HepG2 (cell line): ENCODE data around the gene NAPB. TPM values are rescaled to one million over a fixed set of nuclear protein-coding genes. Genes with fewer than 3 reads are reported as not detected.

Source experiments
- CBX1 ChIP-seq: IDR thresholded peaks from one replicate; pipeline ENCODE4 v1.6.1; 2016; ENCODE audit warnings: antibody characterized with exemption, low read depth
- DNMT3B ChIP-seq: conservative IDR thresholded peaks from 2 replicates; pipeline ENCODE4 v1.6.1; 2016; ENCODE audit warnings: missing biosample characterization, control low read depth
- FOXJ3 ChIP-seq: sonication (generic); formaldehyde crosslinking; IDR thresholded peaks from 2 replicates; pipeline ENCODE4 v1.4.0; 2020; ENCODE audit warnings: missing genetic modification reagents, mild to moderate bottlenecking, borderline replicate concordance
- HINFP ChIP-seq: sonication (generic); formaldehyde crosslinking; IDR thresholded peaks from 2 replicates; pipeline ENCODE4 v1.4.0; 2020; ENCODE audit warnings: low read depth, mild to moderate bottlenecking, missing genetic modification reagents
- HNRNPH1 ChIP-seq: fragments of 200-400 bp; formaldehyde crosslinking; optimal IDR thresholded peaks from 2 replicates; pipeline ENCODE3; 2017; ENCODE audit warnings: mild to moderate bottlenecking, low read depth, low read length
- HNRNPK ChIP-seq: fragments of 200-400 bp; formaldehyde crosslinking; IDR thresholded peaks from 2 replicates; pipeline ENCODE4 v1.6.1; 2018; ENCODE audit warnings: low read length, low read depth, moderate library complexity, mild to moderate bottlenecking; ENCODE audit not compliant: poor library complexity, severe bottlenecking
- MTA3 ChIP-seq: sonication (generic); formaldehyde crosslinking; IDR thresholded peaks from 2 replicates; pipeline ENCODE4 v1.4.0; 2020; ENCODE audit warnings: missing genetic modification reagents
- NFYC ChIP-seq: IDR thresholded peaks from 2 replicates; pipeline ENCODE4 v1.6.1; 2016; ENCODE audit warnings: missing genetic modification reagents, missing compliant biosample characterization
- PAXIP1 ChIP-seq: sonication (generic); formaldehyde crosslinking; conservative IDR thresholded peaks from 2 replicates; pipeline ENCODE4 v1.4.0; 2020; ENCODE audit warnings: mild to moderate bottlenecking, missing genetic modification reagents, moderate library complexity
- SMC3 ChIP-seq: IDR thresholded peaks from 2 replicates; pipeline ENCODE4 v1.6.1; 2011; ENCODE audit warnings: low read length, improper control_type of control experiment
- TGIF2 ChIP-seq: IDR thresholded peaks from 2 replicates; pipeline ENCODE4 v1.6.1; 2016; ENCODE audit warnings: control low read depth, missing compliant biosample characterization
- ZGPAT ChIP-seq: IDR thresholded peaks from 2 replicates; pipeline ENCODE4 v1.6.1; 2016; ENCODE audit warnings: mild to moderate bottlenecking
- ZNF17 ChIP-seq: sonication (generic); formaldehyde crosslinking; IDR thresholded peaks from 2 replicates; pipeline ENCODE4 v1.5.0; 2020; ENCODE audit warnings: mild to moderate bottlenecking, missing genetic modification reagents
- ZNF234 ChIP-seq: sonication (generic); formaldehyde crosslinking; conservative IDR thresholded peaks from 2 replicates; pipeline ENCODE4 v1.5.1; 2020; ENCODE audit warnings: mild to moderate bottlenecking, missing genetic modification reagents
- ZNF367 ChIP-seq: sonication (generic); formaldehyde crosslinking; IDR thresholded peaks from 2 replicates; pipeline ENCODE4 v1.4.0; 2020; ENCODE audit warnings: missing genetic modification reagents, borderline replicate concordance
- ZNF431 ChIP-seq: sonication (generic); formaldehyde crosslinking; IDR thresholded peaks from 2 replicates; pipeline ENCODE4 v1.9.0; 2022; ENCODE audit warnings: missing genetic modification reagents, low read depth, mild to moderate bottlenecking, borderline replicate concordance
- ZNF496 ChIP-seq: sonication (generic); formaldehyde crosslinking; IDR thresholded peaks from 2 replicates; pipeline ENCODE4 v1.8.1; 2023; ENCODE audit warnings: mild to moderate bottlenecking, moderate library complexity, missing genetic modification reagents; ENCODE audit not compliant: insufficient replicate concordance
- ZNF501 ChIP-seq: sonication (generic); formaldehyde crosslinking; IDR thresholded peaks from 2 replicates; pipeline ENCODE4 v1.5.1; 2020; ENCODE audit warnings: mild to moderate bottlenecking, moderate library complexity, missing genetic modification reagents
- ZNF570 ChIP-seq: sonication (generic); formaldehyde crosslinking; IDR thresholded peaks from 2 replicates; pipeline ENCODE4 v1.4.0; 2020; ENCODE audit warnings: mild to moderate bottlenecking, missing genetic modification reagents, borderline replicate concordance
- ZNF607 ChIP-seq: sonication (generic); formaldehyde crosslinking; IDR thresholded peaks from 2 replicates; pipeline ENCODE4 v1.5.1; 2020; ENCODE audit warnings: missing genetic modification reagents, mild to moderate bottlenecking, borderline replicate concordance
- ZNF670 ChIP-seq: sonication (generic); formaldehyde crosslinking; IDR thresholded peaks from 2 replicates; pipeline ENCODE4 v1.8.0; 2022; ENCODE audit warnings: mild to moderate bottlenecking, missing genetic modification reagents, borderline replicate concordance
- ZNF740 ChIP-seq: sonication (generic); formaldehyde crosslinking; IDR thresholded peaks from 2 replicates; pipeline ENCODE4 v1.4.0; 2020; ENCODE audit warnings: missing genetic modification reagents
- ZNF75D ChIP-seq: sonication (generic); formaldehyde crosslinking; IDR thresholded peaks from 2 replicates; pipeline ENCODE4 v1.8.1; 2023; ENCODE audit warnings: missing genetic modification reagents, mild to moderate bottlenecking, borderline replicate concordance
- ZNF781 ChIP-seq: sonication (generic); formaldehyde crosslinking; IDR thresholded peaks from 2 replicates; pipeline ENCODE4 v1.5.1; 2020; ENCODE audit warnings: borderline replicate concordance, mild to moderate bottlenecking, missing genetic modification reagents; ENCODE audit errors: not compliant biosample characterization
- polyA plus RNA-seq, 8 experiments: library from polyadenylated mRNA; depleted of rRNA in 3 of 8; stranded (reverse) in 7 of 8; unstranded in 1 of 8; fragments of >200 nt; fragmentation: Illumina TruSeq in 4 of 8; extraction: Trizol in 4 of 8; gene quantifications; 2 replicates each; pipeline versions ENCODE4 v1.2.1 to v1.2.3, GENCODE V29; 2011 to 2016; ENCODE audit warnings: low read depth in 4 of 8, missing spikeins in 1 of 8, mixed read lengths in 1 of 8; ENCODE audit not compliant: insufficient read depth in 1 of 8
- total RNA-seq, 5 experiments: library from RNA; depleted of rRNA; stranded (reverse); fragments of >200 nt; fragmentation: Illumina TruSeq; extraction: Trizol; gene quantifications; 2 replicates each; pipeline ENCODE4 v1.2.3, GENCODE V29; 2016; ENCODE audit warnings: low read depth in 1 of 5

The NAPB gene
- total and polyA plus RNA-seq, 2 of the 13 experiments (the other 11 are each of a cell fraction or from before 2014, with no cell fraction given), result 15.2 to 16.1 TPM

GRCh38 chr20:23386304-23387117, 34.8 kb downstream of the NAPB start (continued):
- TF ChIP-seq ZGPAT, result peak; percentile 91
- no peak for TF ChIP-seq MTA3 (CRISPR knock-in tag)
- TF ChIP-seq SMC3, result no peak
- TF ChIP-seq ZNF75D (CRISPR knock-in tag), result no peak
- no peak for TF ChIP-seq DNMT3B (CRISPR knock-in tag)
- no peak for TF ChIP-seq ZNF17 (CRISPR knock-in tag)
- TF ChIP-seq ZNF670, result no peak
- TF ChIP-seq ZNF501 (CRISPR knock-in tag), result no peak
- TF ChIP-seq ZNF607 (CRISPR knock-in tag), result no peak
- TF ChIP-seq ZNF496 (CRISPR knock-in tag), result no peak
- no peak for TF ChIP-seq HNRNPK
- peak; percentile 73 for TF ChIP-seq PAXIP1 (CRISPR knock-in tag)
- TF ChIP-seq ZNF367 (CRISPR knock-in tag), result no peak
- no peak for TF ChIP-seq ZNF431 (CRISPR knock-in tag)
- no peak for TF ChIP-seq HNRNPH1
- TF ChIP-seq HINFP (CRISPR knock-in tag), result no peak
- no peak for TF ChIP-seq TGIF2 (CRISPR knock-in tag)
- no peak for TF ChIP-seq ZNF781 (CRISPR knock-in tag)
- no peak for TF ChIP-seq NFYC (CRISPR knock-in tag)
- TF ChIP-seq ZNF740 (CRISPR knock-in tag), result no peak
- TF ChIP-seq ZNF234 (CRISPR knock-in tag), result no peak
- TF ChIP-seq ZNF570 (CRISPR knock-in tag), result no peak
- TF ChIP-seq CBX1, result no peak
- peak; percentile 61; the same call in 1 of the 2 replicates for TF ChIP-seq FOXJ3 (CRISPR knock-in tag)
